ENCODE data around the gene ITGB3BP.

Gene ITGB3BP

GRCh38 chr1:63414691-63415365 lies 108.2 kb downstream of the ITGB3BP start:
- no peak for FAIRE-seq
- no peak for TF ChIP-seq POLR2A (IDR thresholded peaks at IDR 0.05; ENCODE audit: low read depth, low read length)
- no peak for DNase-seq (ENCODE audit: insufficient read length, low spot score)

GRCh38 chr1:63413394-63413793 lies 109.6 kb downstream of the ITGB3BP start:
- FAIRE-seq, result no peak
- DNase-seq (ENCODE audit: insufficient read length, low spot score), result no peak
- TF ChIP-seq POLR2A (IDR thresholded peaks at IDR 0.05; ENCODE audit: low read depth, low read length), result no peak

- no peak for DNase-seq (ENCODE audit: insufficient read length, low spot score)
- TF ChIP-seq POLR2A (IDR thresholded peaks at IDR 0.05; ENCODE audit: low read depth, low read length), result no peak
- no peak for FAIRE-seq
These were observed 112.0 kb downstream of the ITGB3BP start for GRCh38 chr1:63411066-63411465.

- FAIRE-seq, result no peak
- no peak for TF ChIP-seq POLR2A (IDR thresholded peaks at IDR 0.05; ENCODE audit: low read depth, low read length)
- DNase-seq (ENCODE audit: insufficient read length, low spot score), result no peak
These were observed 114.7 kb downstream of the ITGB3BP start for GRCh38 chr1:63408331-63408730.

- no peak for FAIRE-seq
- TF ChIP-seq POLR2A (IDR thresholded peaks at IDR 0.05; ENCODE audit: low read depth, low read length), result no peak
- no peak for DNase-seq (ENCODE audit: insufficient read length, low spot score)
These were observed 116.0 kb downstream of the ITGB3BP start for GRCh38 chr1:63407002-63407401.

- no peak for TF ChIP-seq POLR2A (IDR thresholded peaks at IDR 0.05; ENCODE audit: low read depth, low read length)
- FAIRE-seq (no peak), DNase-seq (ENCODE audit: insufficient read length, low spot score) (no peak)
These were observed 117.0 kb downstream of the ITGB3BP start for GRCh38 chr1:63405987-63406386.

- no peak for TF ChIP-seq POLR2A (IDR thresholded peaks at IDR 0.05; ENCODE audit: low read depth, low read length)
- DNase-seq (ENCODE audit: insufficient read length, low spot score), result no peak
- no peak for FAIRE-seq
These were observed 118.0 kb downstream of the ITGB3BP start for GRCh38 chr1:63405021-63405420.

- TF ChIP-seq POLR2A (IDR thresholded peaks at IDR 0.05; ENCODE audit: low read depth, low read length), result no peak
- FAIRE-seq, result no peak
- no peak for DNase-seq (ENCODE audit: insufficient read length, low spot score)
These were observed 119.6 kb downstream of the ITGB3BP start for GRCh38 chr1:63403386-63403785.

GRCh38 chr1:63401945-63402344 lies 121.1 kb downstream of the ITGB3BP start:
- DNase-seq (ENCODE audit: insufficient read length, low spot score), result no peak
- no peak for TF ChIP-seq POLR2A (IDR thresholded peaks at IDR 0.05; ENCODE audit: low read depth, low read length)
- FAIRE-seq, result no peak
